HepG2 (cell line): ENCODE results near the gene WDR76. TPM values are rescaled to one million over a fixed set of nuclear protein-coding genes. Genes with fewer than 3 reads are reported as not detected.

ENCODE experiments used
- ATAC-seq: fragments of 200-7000 bp; cut with Tn5 transposase; 3 replicates; pipeline ENCODE4 v1.9.1; 2020; ENCODE audit warnings: mild to moderate bottlenecking, moderate library complexity
- BruUV-seq: library from RNA; stranded (reverse); fragments of 400-500 nt; replicated peaks from 2 replicates; lab custom pipeline; 2021; lab: Mats Ljungman, UMichigan
- CTCF ChIA-PET: fragments of 300-600 bp; formaldehyde crosslinking; extraction: SDS; loops from one replicate; lab custom pipeline; 2021; ENCODE audit warnings: low total read pairs, inconsistent platforms, low intra/inter-chr PET ratio; lab: Yijun Ruan, JAX
- POLR2A ChIA-PET: fragments of 350-600 bp; sonication (Branson Sonifier 250); formaldehyde crosslinking; loops from one replicate; lab custom pipeline; 2020; ENCODE audit warnings: antibody characterized with exemption, inconsistent platforms; lab: Yijun Ruan, JAX
- DNase-seq: peaks from one replicate; pipeline ENCODE4 v3.0.0-alpha.2; 2015; ENCODE audit warnings: low spot score
- FAIRE-seq: peaks from 3 replicates; lab custom pipeline; 2011; peaks lifted over from hg19 to GRCh38; lab: Jason Lieb, UNC
- H2AFZ ChIP-seq: one replicate; pipeline ENCODE4 v1.6.1; 2011; ENCODE audit warnings: low read length, inconsistent platforms
- H3K27ac ChIP-seq: fragments of 300-600 bp; 3 replicates; pipeline ENCODE4 v1.8.0; 2011; ENCODE audit warnings: mixed run types, mild to moderate bottlenecking, mixed read lengths, low read length, inconsistent platforms; ENCODE audit not compliant: insufficient read depth; ENCODE audit errors: extremely low read length
- H3K27me3 ChIP-seq, 2 experiments: fragments of 200-600 bp in 1 of 2; 2 replicates in 1 of 2; 3 replicates in 1 of 2; pipeline versions ENCODE4 v1.6.0 to v1.8.0; 2011; ENCODE audit warnings: low read length in 2 of 2, mild to moderate bottlenecking in 2 of 2, moderate library complexity in 2 of 2, inconsistent platforms in 1 of 2; ENCODE audit not compliant: insufficient read depth in 2 of 2, control insufficient read depth in 1 of 2
- H3K36me3 ChIP-seq, 2 experiments: fragments of 200-600 bp in 1 of 2; replicated peaks in 1 of 2; 2 replicates in 1 of 2; 3 replicates in 1 of 2; pipeline versions ENCODE4 v1.5.1 to v1.8.0; 2011; ENCODE audit warnings: low read length in 2 of 2, inconsistent platforms in 1 of 2; ENCODE audit not compliant: insufficient read depth in 2 of 2, control insufficient read depth in 1 of 2
- H3K4me1 ChIP-seq: 2 replicates; pipeline ENCODE4 v1.5.1; 2012; ENCODE audit warnings: low read length, inconsistent platforms; ENCODE audit not compliant: insufficient read depth
- H3K4me2 ChIP-seq: 2 replicates; pipeline ENCODE4 v1.6.0; 2011; ENCODE audit warnings: low read depth, low read length, inconsistent platforms
- H3K4me3 ChIP-seq, 3 experiments: fragments of 200-600 bp in 1 of 3; sonication (generic), shearing (Covaris generic) in 1 of 3; replicated peaks in 1 of 3; 2 replicates each; pipeline ENCODE4 v1.5.1; 2011 to 2016; ENCODE audit warnings: low read length in 3 of 3, inconsistent platforms in 2 of 3, low read depth in 2 of 3, mild to moderate bottlenecking in 2 of 3, control low read depth in 1 of 3, mixed read lengths in 1 of 3; ENCODE audit not compliant: insufficient read depth in 1 of 3
- H3K79me2 ChIP-seq: one replicate; pipeline ENCODE4 v1.6.1; 2011; ENCODE audit warnings: low read length, inconsistent platforms; ENCODE audit not compliant: insufficient read depth
- H3K9ac ChIP-seq: 2 replicates; pipeline ENCODE4 v1.6.0; 2011; ENCODE audit warnings: mild to moderate bottlenecking, low read depth, low read length, inconsistent platforms; ENCODE audit not compliant: insufficient read depth
- H3K9me3 ChIP-seq: 2 replicates; pipeline ENCODE4 v1.5.1; 2012; ENCODE audit warnings: mild to moderate bottlenecking, low read length
- H4K20me1 ChIP-seq: 2 replicates; pipeline ENCODE4 v1.6.0; 2011; ENCODE audit warnings: inconsistent platforms, mild to moderate bottlenecking, low read length, moderate library complexity; ENCODE audit not compliant: insufficient read depth
- DDIT3 ChIP-seq: sonication (generic); formaldehyde crosslinking; IDR thresholded peaks from 2 replicates; pipeline ENCODE4 v1.4.0; 2020; ENCODE audit warnings: mild to moderate bottlenecking, missing genetic modification reagents
- GATAD1 ChIP-seq: IDR thresholded peaks from 2 replicates; pipeline ENCODE4 v1.6.1; 2016; ENCODE audit warnings: missing genetic modification reagents, missing compliant biosample characterization
- KIAA2018 ChIP-seq: sonication (generic); formaldehyde crosslinking; IDR thresholded peaks from 2 replicates; pipeline ENCODE4 v1.5.0; 2020; ENCODE audit warnings: mild to moderate bottlenecking, missing genetic modification reagents, borderline replicate concordance
- MTERF4 ChIP-seq: sonication (generic); formaldehyde crosslinking; IDR thresholded peaks from 2 replicates; pipeline ENCODE4 v1.8.0; 2023; ENCODE audit warnings: mild to moderate bottlenecking, missing genetic modification reagents
- NFYB ChIP-seq: sonication (generic); formaldehyde crosslinking; IDR thresholded peaks from 2 replicates; pipeline ENCODE4 v1.4.0; 2020; ENCODE audit warnings: missing genetic modification reagents
- POGK ChIP-seq: sonication (generic); formaldehyde crosslinking; conservative IDR thresholded peaks from 2 replicates; pipeline ENCODE4 v1.8.0; 2022; ENCODE audit warnings: mild to moderate bottlenecking, moderate library complexity, missing genetic modification reagents
- ZBTB44 ChIP-seq: sonication (generic); formaldehyde crosslinking; IDR thresholded peaks from 2 replicates; pipeline ENCODE4 v1.4.0; 2020; ENCODE audit warnings: missing genetic modification reagents
- ZBTB7A ChIP-seq: sonication (generic); formaldehyde crosslinking; IDR thresholded peaks from 2 replicates; pipeline ENCODE4 v1.8.0; 2022; ENCODE audit warnings: mild to moderate bottlenecking, missing genetic modification reagents
- ZNF572 ChIP-seq: sonication (generic); formaldehyde crosslinking; IDR thresholded peaks from 2 replicates; pipeline ENCODE4 v1.5.1; 2020; ENCODE audit warnings: mild to moderate bottlenecking, missing genetic modification reagents
- WGBS: methylation state at CpG from one replicate; pipeline ENCODE4 v1.1.6; 2017; ENCODE audit warnings: low lambda C conversion rate; 5-methylcytosine and 5-hydroxymethylcytosine counted together
- in situ Hi-C: cut with HindIII; loops from 2 replicates; pipeline ENCODE4 v1.10.0; 2017; ENCODE audit warnings: low pct_unique_long_range_greater_than_20kb; ENCODE audit not compliant: extremely low pct_ligation_motif_present
- intact Hi-C: fragments of 100-400 bp; cut with micrococcal nuclease; formaldehyde crosslinking; loops from one replicate; pipeline ENCODE4 v1.10.0; 2022; ENCODE audit not compliant: unreplicated experiment
- polyA plus RNA-seq, 8 experiments: library from polyadenylated mRNA; depleted of rRNA in 3 of 8; stranded (reverse) in 7 of 8; unstranded in 1 of 8; fragments of >200 nt; fragmentation: Illumina TruSeq in 4 of 8; extraction: Trizol in 4 of 8; gene quantifications; 2 replicates each; pipeline versions ENCODE4 v1.2.1 to v1.2.3, GENCODE V29; 2011 to 2016; ENCODE audit warnings: low read depth in 4 of 8, missing spikeins in 1 of 8, mixed read lengths in 1 of 8; ENCODE audit not compliant: insufficient read depth in 1 of 8
- total RNA-seq, 5 experiments: library from RNA; depleted of rRNA; stranded (reverse); fragments of >200 nt; fragmentation: Illumina TruSeq; extraction: Trizol; gene quantifications; 2 replicates each; pipeline ENCODE4 v1.2.3, GENCODE V29; 2016; ENCODE audit warnings: low read depth in 1 of 5

The WDR76 gene
- total and polyA plus RNA-seq, 2 of the 13 experiments (the other 11 are each of a cell fraction or from before 2014, with no cell fraction given), result 1.1 to 9.7 TPM

GRCh38 chr15:43871835-43872234, 45.0 kb downstream of the WDR76 start:
- no peak for FAIRE-seq
- intact Hi-C loops, result no loop called here
- no peaks in the 10 kb centered on the region for H3K27me3 ChIP-seq
- POLR2A ChIA-PET, result no interaction called here
- 54% methylated on average over 2 of the region's 2 CpGs for WGBS
- H3K9me3 ChIP-seq, result no peaks in the 10 kb centered on the region
- CTCF ChIA-PET, result interaction anchor here (1.7 kb wide), 1 partner anchor 194 kb away, joined by 10 read pairs; no protein-coding TSS in a partner anchor
- no peak for ATAC-seq
- no peak overlapping the region for H3K27ac ChIP-seq
- no peaks in the 10 kb centered on the region; a peak in 1 of 5 replicates for H3K36me3 ChIP-seq
- no peaks in the 10 kb centered on the region for H3K4me1 ChIP-seq
- no peak overlapping the region for H3K9ac ChIP-seq
- no peaks in the 10 kb centered on the region for H3K79me2 ChIP-seq
- DNase-seq, result no peak
- BruUV-seq, result no TSS peak
- in situ Hi-C loops, result no loop called here
- no peaks in the 10 kb centered on the region for H4K20me1 ChIP-seq
- H3K4me3 ChIP-seq, result no peak overlapping the region
- H3K4me2 ChIP-seq, result no peak overlapping the region
- no peak overlapping the region for H2AFZ ChIP-seq
- TF ChIP-seq KIAA2018 (CRISPR knock-in tag), result no peak
- TF ChIP-seq GATAD1, result no peak
- TF ChIP-seq ZNF572 (CRISPR knock-in tag), result no peak
- no peak for TF ChIP-seq DDIT3 (CRISPR knock-in tag)
- no peak for TF ChIP-seq NFYB (CRISPR knock-in tag)
- TF ChIP-seq MTERF4 (CRISPR knock-in tag), result no peak
- TF ChIP-seq ZBTB7A (CRISPR knock-in tag), result no peak
- TF ChIP-seq POGK (CRISPR knock-in tag), result no peak
- no peak for TF ChIP-seq ZBTB44
